Dermis blood vessel endothelial cell (primary cell): ENCODE data around the gene OR5B21. TPM values are rescaled to one million over a fixed set of nuclear protein-coding genes. Genes with fewer than 3 reads are reported as not detected.

ENCODE experiments used
- DNase-seq: peaks from one replicate; pipeline ENCODE4 v3.0.0; 2010
- total RNA-seq: library from RNA; depleted of rRNA; stranded (reverse); fragments of >200 nt; gene quantifications from 2 replicates; pipeline ENCODE4 v1.2.3, GENCODE V29; 2014

The OR5B21 gene
- not detected in 2 replicates for total RNA-seq

DNA sequence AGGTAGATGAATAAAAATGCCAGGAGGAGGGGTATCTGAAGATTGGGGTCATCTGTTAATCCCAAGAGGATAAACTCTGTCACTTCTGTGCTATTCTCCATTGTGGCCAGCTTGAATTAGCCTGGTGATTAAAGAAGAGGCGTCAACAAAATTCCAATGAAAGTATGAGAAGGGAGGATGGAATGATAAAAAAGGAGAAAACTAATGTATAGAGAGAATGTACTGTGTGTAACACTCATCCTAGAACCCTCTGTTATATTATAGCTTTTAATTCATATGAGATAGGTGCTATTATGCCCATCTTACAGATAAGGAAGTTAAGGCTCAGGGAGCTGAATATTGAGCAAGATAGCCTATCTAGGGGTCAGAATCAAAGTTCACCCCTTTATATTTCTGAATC lies at the start of gene OR5B21:
Gene OR5B21 (minus strand): TSS at position 101 of the 400 bp plus-strand sequence. CDS start 0 bp downstream, at position 101.
- DNase-seq = no peak

DNA sequence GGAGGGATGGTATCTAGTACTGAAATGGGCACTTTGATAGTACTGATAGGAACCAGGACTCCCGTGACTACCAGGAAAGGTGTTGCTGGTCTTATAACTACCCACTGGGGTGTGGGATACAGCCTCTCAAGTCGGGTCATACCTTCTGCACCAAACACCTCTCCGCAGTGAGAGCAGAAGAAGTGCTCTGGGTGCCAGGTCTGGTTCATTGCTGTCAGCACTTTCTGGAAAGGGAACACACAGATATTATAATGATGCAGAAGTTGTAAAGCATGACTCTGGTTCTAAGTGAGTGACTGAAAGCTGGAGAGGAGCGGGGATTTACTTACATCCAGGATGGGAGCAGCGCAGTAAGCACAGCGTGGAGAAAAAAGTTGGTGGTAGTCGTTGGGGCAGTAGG lies 41.7 kb upstream of the OR5B21 start:
- no peak for DNase-seq

DNA sequence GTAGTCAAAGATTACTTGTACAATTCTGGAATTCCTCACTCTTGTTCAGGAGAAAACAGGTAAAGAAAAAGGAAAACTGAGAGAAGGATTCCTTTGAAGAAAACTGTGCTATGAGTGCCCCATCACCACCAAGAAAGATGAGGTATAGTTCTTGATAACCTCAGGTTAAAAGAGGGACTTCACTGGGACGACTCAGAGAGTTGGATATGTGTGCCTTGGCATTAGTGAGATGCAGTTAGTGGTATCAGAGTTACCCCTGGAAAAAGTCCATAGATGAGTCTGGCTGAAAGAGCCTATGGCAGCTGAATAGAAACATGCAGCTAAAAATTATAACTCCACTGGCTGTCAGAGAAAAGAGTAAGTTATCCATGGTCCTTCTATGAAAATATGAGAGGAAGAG lies 38.9 kb upstream of the OR5B21 start:
- no peak for DNase-seq

DNA sequence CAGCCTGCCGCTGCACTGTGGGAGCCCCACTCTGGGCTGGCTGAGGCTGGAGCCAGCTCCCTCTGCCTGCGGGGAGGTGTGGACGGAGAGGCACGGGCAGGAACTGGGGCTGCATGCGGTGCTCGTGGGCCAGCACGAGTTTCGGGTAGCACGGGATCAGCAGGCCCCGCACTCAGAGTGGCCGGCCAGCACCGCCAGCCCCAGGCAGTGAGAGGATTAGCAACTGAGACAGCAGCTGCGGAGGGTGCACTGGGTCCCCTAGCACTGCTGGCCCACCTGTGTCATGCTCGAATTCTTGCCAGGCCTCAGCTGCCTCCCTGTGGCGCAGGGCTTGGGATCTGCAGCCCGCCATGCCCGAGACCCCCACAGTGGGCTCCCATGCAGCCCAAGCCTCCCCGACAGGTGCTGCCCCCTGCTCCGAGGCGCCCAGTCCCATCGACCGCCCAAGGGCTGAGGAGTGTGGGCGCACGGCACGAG lies 24.0 kb upstream of the OR5B21 start:
- no peak for DNase-seq

DNA sequence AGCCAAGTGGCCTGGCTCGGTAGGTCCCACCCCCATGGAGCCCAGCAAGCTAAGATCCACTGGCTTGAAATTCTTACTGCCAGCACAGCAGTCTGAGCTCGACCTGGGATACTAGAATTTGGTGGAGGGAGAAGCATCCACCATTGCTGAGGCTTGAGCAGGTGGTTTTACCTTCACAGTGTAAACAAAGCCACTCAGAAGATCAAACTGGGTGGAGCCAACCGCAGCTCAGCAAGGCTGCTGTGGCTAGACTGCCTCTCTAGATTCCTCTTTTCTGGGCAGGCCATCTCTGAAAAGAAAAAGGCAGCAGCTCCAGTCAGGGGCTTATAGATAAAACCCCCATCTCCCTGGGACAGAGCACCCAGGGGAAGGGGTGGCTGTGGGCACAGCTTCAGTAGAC lies 22.3 kb upstream of the OR5B21 start:
- DNase-seq = no peak

DNA sequence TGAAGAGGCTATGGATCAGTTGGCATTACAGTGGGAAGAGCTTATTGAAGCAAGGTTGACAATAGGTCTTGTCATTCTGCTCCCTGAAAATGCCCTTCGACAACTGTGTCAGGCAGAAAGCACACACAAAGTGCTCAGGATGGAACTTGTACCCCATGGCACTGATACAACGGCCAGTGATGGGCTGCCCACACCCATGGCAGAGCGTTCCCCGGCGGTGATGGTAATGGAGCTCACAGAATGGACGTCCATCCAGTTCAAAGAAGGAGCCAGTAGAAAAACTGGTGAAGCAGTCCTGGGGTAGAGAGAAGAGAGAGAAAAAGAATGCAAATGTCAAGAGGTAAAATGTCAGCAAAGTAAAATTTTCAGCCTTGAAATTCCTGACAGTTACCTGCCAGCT lies 19.5 kb upstream of the OR5B21 start:
- no peak for DNase-seq

DNA sequence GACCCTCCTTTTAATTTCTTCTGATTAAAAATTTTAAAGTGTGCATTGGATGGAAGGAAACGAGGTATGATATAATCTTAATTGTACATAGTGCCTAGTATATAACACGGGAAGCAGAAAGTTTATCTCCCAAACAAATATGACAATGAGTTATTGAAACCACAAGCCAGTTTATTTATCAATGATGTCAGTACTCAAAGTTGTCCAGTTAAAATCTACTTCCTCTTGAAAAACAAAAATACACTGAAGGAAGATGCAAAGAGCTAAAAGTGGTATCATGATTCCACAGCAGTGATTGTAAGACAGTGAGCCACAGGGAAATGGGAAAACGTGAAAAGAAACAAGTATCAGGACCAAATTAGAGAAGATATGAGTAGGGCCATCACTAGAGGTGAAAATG lies 18.8 kb upstream of the OR5B21 start:
- DNase-seq = no peak

DNA sequence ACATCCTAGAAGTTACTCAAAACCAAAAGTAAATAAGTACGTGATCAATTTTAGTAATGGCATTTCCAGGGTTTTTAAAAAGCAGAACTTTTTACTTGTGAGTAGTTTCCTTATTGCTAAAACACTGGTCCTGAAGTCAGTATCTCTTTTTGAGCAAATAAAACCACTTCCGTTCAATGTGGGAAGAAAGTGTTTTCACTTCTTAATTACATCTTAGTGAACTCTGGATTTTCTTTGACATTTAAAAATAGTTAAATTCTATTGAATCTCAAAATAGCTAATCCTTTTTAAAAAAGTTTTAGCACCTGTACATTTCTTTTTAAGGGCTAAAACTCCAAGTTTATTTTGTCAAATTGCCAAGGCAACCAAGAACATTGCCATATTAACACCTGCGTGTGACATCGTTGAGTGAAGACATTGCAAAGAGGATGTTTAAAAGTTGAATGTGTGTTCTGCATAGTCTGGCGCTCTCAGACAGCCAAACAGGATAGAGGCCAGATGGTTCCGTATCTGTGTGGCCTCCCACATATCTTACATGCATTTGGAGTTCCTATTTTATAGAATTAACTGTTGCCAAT lies 17.2 kb upstream of the OR5B21 start:
- DNase-seq = peak; percentile 4

DNA sequence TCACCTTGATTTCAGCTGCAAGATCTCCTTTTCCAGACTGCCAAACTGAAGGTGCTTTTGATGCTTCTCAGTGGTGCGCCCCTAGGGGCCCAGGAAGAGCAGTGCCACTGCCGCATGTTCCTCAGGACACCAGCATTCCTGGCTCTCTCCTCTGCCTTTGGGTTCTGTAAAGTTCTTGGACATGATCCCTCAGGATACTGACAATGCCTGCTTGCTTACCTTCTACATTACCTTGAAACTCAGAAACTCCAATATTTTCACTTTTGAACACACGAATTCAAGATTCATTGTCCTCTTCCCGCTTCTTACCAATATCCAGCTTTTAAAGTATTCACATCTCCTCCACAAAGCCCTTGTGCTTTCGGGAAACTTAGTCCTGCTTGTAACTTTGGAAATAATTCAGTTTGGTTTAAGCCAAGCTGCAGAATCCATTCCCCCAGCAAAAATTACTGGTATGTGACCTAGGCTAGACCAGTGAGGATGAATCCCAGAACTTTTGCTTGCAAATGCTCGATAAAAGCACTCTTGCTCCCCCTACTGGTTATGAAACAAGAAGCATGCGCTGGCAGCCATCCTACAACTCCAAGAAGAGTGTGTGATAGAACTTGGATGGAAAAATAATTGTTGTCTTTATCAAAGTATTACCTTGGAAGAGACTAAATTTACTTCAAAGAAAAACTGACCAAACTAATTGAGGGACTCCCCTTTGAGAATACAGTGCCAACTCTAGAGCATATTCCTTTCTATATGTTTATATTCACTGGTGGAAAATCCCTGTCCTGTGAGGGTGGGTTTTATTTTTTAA lies 16.5 kb upstream of the OR5B21 start:
- DNase-seq = peak; percentile 91

DNA sequence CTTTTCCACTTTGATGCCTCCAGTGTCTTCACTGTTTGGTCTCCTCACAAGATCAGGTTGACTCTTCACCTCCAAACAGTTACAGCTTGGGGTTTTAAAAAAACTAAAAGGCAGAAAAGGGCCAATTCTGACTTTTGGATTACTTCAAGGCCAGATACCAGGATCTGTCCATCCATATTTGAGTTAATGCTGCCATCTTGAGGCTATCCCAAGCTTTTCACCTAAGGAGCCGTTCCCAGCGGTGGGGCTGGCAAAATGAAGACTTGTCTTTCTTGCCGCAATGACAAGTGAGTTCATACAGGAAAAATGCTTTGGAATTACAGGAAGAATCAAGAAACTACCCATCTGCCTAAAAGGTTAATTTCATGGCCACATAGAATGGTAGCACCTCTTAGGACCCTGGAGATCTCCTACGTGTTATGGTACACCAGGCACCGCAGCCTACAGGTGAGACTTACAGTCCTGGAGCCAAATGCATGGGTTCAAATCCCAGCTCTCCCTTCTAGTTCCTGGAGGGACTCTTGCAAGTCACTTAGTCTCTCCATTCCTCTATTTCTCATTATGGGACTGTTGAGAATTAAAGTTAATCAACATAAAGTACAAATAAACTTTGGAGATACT lies 6.0 kb upstream of the OR5B21 start:
- peak; percentile 85 for DNase-seq

DNA sequence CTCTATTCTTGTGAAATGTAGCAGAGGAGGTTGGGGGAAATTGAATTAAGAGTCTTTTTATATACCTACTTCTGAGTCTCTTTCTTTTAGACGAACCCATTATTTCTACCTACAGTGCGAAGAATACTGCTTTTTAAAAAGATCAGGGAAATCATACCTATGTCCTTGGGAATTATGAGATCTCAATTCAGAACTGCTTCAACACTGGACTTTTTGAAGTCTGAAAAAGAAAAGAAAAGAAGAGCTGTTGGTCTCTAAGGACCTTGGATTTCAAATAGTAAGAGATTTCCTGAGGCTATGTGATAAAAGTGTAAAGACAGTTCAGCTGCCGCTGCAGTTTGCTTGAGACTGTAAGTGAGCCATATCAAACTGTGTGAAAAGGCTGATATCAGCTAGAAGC lies 3.7 kb upstream of the OR5B21 start:
- DNase-seq = no peak

DNA sequence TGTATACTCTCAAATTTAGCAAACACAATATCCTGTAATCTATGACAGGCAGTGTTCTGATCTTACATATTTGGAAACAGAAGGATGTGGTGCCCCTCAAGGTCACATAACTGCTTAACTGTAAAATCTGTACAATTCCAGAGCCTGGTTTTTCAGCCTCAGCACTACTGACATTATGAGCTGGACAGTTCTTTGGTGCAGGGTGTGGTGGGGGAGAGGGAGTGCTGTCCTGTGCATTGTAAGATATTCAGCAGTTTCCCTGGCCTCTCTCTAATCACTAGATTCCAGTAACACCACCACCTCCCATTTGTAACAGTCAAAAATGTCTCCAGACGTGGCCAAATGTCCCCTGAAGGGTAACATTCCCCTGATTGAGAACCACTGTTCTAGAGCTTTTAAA lies 1.8 kb upstream of the OR5B21 start:
- no peak for DNase-seq

DNA sequence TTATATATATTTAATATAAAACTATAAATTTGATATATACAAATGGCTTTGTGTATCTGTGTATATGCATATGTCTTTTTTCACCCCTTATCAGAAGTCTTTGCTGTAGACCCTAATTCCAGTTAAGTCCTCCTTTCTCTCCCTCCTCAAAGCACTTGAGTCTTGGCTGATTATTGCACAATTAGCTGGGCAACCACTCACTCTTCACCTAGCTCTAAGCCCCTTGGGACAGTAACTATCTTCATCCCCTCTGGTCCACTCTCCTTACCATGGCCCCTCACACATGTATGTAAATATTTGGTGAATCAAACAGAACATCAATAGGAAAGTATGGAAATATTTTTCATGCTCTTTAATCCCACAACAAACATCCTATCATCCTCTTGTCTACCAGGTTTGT lies 909 bp upstream of the OR5B21 start:
- no peak for DNase-seq

DNA sequence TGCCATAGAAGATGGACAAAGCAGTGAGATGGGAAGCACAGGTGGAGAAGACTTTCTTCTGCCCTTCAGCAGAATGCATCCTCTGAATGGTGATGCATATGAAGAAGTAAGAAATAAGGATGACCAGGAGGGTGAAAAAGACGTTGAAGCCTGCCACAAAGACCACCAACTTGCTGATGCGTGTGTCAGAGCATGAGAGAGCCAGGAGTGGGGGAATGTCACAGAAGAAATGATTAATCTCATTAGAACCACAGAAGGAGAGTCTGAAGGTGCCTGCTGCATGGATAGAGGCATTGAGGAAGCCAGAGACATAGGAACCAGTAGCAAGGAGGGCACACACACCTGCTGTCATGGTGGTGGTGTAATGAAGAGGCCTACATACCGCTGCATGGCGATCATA lies 550 bp downstream of the OR5B21 start:
- DNase-seq = no peak

DNA sequence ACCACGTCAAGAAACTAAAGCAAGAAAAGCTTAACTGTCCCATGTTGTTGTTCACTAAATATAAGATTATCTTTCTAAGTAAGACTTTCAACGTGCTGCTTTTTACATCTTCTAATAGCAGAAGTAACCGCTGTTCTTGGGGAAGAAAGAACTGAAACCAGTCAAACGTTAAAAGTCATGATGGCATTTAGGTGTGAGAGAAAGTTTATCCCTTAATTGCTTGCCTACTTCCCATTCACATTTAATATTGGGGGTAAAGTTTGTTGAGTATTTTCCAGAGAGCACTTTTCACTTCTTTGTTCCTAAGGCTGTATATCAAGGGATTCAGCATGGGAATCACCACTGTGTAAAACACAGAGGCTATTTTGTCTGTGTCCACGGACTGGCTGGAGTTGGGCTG lies 970 bp downstream of the OR5B21 start:
- no peak for DNase-seq

DNA sequence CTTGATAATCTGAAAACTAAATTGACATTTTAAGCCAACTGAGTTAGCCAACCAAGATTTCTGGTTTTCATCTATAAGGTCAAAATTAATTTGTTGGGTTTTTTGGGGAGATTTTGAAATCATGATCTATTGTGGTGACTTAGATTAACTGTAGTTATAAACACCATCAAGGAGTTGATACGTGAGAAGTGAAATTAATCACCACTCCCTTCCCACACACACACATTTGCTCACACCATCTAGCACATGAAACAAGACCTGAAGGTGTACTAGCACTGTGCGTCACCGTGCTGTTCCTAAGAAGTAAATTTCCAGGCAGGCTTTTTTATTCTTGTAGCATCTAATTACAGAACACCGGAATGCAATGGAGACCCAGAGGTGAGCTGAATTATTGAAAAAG lies 2.1 kb downstream of the OR5B21 start:
- DNase-seq = no peak

DNA sequence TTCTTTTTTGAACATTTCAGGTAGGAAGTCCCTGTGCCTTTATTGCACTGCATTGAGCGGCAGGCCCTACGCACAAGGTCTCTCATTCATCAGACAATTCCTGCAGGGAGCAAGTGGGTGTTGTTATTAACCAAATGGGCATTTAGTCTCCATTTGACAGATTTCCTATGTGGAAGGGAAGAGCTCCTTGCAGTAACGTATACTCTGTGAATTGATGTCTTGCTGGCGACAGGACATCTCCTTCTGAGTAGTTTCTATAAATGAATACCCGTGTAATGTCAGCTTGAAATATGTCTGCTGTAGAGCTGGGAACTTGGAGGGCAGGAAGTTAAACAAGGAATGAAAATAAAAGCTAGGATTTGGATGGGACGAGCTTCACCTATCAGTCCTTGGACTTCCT lies 3.7 kb downstream of the OR5B21 start:
- no peak for DNase-seq

DNA sequence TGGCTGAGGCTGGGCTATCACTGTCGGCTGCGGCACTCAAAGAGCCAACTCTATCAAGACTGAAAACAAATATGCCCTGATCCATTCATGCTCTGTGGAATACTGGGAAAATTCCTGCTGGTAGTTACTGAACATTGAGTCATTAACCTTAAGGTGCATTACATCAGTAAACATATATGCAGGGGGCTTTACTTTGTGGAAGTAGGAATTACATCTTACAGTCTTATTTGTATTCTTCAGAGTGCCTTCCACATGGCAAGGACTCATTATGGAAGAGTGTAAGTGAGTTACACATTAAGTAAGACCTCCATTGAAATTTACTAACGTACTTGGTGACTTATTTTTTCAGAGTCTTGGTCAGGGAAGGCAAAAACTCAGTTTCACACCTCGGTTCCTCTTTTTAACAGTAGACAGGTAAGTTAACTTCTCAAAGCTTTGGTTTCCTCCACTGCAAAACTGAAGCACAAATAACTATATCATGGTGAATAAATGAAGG lies 4.5 kb downstream of the OR5B21 start:
- DNase-seq = no peak

DNA sequence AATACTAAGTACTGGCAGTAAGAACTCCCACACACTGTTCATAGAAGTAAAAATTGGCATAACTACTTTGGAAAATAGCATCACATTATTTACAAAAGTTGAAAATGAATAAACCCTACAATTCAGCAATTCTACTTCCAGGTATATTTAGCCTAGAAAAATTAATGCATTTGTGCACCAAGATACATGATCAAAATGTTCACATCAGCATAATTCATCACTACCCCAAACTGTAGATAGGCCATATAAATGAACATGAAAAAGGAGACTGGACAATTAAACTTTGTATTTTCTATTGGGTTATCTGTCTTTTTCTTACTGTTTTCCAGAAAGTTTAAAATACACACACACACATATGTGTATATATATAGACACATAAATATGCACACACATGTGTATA lies 5.9 kb downstream of the OR5B21 start:
- no peak for DNase-seq

DNA sequence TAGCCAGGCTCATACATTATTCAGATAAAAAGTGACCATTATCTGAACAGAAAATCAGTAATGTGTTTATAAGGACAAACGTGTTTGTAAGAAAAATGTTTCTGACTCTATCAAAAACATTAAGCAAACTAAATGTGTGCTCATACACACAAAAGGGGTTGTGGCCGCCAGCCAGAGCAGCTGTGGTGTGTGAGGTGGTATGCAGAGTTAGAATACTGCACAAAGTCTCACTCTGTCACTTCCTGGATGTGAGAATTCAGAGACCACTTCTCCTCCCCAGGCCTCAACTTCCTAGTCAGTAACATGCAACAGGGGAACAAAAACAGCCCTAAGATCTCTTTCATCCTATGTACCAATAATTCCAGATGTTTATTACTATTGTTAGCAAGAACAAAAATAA lies 9.4 kb downstream of the OR5B21 start:
- DNase-seq = peak; percentile 7

DNA sequence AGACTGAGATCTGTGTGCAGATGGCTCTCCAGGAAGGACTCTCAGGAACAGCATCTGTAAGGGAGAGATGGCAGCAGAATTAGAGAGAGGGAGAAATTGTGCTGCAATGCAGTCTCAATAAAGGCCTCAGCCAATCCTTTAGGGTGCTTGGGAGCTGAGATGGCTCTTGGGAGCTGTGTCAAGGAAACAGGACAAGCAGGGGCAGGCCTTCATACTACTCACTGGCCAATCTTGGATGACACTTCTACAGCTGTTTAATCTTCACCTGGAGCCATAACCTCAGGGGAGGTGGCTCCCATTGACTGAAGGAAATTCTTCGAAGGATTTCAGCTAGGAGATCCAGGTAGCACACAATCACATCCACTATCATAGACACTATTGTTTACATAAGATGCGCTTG lies 10.0 kb downstream of the OR5B21 start:
- no peak for DNase-seq

DNA sequence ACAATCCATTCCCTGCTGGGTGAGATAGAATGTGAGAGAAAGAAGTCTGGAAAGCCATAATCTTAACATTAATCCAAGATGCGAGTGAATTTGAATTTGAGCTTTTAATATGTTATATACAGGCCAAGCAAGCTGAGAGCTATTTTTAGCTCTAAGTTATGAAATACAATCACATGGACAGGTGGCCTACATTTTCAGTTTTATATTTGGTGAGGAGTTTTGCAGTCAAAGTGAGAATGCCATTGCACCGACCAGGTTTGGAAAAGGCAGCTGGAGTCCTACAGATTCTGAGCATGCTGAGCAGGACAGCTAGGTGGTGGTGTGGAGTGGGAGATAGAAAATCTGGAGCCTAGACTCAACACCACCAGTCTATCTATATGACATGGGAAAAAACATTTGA lies 12.0 kb downstream of the OR5B21 start:
- DNase-seq = no peak

DNA sequence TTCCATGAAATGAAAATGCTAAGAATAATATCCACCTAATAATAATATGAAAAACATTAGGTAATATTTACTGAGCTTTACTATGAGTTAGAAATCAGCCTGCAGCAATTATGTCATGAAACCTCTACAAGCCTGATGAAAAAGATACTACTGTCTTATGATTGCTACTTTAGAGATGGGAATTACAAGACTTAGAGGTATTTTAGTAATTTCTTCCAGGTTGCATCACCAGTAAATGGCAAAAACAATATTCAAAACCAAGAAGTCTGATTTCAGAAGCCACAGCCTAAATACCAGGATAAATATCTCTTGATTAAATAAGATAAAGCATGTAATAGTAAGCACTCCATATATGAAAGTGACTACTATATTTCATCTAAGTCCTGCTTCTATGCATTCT lies 13.8 kb downstream of the OR5B21 start:
- DNase-seq = no peak

DNA sequence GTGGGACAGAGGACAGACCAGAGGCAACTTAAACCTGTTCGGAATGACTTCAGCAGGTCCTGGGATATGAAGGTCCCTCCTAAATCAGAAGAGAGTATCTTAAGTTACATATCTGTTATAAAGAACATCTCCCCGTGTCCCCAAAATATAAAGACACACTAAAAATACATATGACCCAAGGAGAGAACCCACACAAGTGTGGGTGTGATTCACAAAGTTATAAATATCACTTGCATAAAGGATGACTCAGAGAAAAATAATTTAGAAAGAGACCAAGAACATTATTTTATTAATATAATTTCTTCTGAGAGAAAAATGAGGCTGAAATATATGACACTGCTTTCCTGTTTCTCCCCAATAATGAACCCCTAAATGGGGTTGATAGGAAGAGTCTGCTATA lies 14.2 kb downstream of the OR5B21 start:
- DNase-seq = no peak
